ENCODE measurements around the gene ARHGEF26.

GRCh38 chr3:154176036-154176435, 54.8 kb downstream of the ARHGEF26 start:
- TF ChIP-seq, protein P1, sequence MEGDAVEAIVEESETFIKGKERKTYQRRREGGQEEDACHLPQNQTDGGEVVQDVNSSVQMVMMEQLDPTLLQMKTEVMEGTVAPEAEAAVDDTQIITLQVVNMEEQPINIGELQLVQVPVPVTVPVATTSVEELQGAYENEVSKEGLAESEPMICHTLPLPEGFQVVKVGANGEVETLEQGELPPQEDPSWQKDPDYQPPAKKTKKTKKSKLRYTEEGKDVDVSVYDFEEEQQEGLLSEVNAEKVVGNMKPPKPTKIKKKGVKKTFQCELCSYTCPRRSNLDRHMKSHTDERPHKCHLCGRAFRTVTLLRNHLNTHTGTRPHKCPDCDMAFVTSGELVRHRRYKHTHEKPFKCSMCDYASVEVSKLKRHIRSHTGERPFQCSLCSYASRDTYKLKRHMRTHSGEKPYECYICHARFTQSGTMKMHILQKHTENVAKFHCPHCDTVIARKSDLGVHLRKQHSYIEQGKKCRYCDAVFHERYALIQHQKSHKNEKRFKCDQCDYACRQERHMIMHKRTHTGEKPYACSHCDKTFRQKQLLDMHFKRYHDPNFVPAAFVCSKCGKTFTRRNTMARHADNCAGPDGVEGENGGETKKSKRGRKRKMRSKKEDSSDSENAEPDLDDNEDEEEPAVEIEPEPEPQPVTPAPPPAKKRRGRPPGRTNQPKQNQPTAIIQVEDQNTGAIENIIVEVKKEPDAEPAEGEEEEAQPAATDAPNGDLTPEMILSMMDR (IDR thresholded peaks at IDR 0.05) = no peak
- TF ChIP-seq EP300 (IDR thresholded peaks at IDR 0.05) (no peak), POLR2A (IDR thresholded peaks at IDR 0.05; ENCODE audit: low read depth) (no peak), POLR2AphosphoS5 (IDR thresholded peaks at IDR 0.05) (peak in 1 of 2 donors; percentile 17)
